HG02885 (cell line): ENCODE measurements around the gene ZNF618.

ENCODE experiments used
- ATAC-seq: cut with Tn5 transposase; IDR thresholded peaks from one replicate; pipeline ENCODE4 v1.9.1; 2021; ENCODE audit warnings: mild to moderate bottlenecking; ENCODE audit not compliant: unreplicated experiment, poor library complexity

Gene ZNF618, protein sequence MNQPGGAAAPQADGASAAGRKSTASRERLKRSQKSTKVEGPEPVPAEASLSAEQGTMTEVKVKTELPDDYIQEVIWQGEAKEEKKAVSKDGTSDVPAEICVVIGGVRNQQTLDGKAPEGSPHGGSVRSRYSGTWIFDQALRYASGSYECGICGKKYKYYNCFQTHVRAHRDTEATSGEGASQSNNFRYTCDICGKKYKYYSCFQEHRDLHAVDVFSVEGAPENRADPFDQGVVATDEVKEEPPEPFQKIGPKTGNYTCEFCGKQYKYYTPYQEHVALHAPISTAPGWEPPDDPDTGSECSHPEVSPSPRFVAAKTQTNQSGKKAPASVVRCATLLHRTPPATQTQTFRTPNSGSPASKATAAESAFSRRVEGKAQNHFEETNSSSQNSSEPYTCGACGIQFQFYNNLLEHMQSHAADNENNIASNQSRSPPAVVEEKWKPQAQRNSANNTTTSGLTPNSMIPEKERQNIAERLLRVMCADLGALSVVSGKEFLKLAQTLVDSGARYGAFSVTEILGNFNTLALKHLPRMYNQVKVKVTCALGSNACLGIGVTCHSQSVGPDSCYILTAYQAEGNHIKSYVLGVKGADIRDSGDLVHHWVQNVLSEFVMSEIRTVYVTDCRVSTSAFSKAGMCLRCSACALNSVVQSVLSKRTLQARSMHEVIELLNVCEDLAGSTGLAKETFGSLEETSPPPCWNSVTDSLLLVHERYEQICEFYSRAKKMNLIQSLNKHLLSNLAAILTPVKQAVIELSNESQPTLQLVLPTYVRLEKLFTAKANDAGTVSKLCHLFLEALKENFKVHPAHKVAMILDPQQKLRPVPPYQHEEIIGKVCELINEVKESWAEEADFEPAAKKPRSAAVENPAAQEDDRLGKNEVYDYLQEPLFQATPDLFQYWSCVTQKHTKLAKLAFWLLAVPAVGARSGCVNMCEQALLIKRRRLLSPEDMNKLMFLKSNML

DNA sequence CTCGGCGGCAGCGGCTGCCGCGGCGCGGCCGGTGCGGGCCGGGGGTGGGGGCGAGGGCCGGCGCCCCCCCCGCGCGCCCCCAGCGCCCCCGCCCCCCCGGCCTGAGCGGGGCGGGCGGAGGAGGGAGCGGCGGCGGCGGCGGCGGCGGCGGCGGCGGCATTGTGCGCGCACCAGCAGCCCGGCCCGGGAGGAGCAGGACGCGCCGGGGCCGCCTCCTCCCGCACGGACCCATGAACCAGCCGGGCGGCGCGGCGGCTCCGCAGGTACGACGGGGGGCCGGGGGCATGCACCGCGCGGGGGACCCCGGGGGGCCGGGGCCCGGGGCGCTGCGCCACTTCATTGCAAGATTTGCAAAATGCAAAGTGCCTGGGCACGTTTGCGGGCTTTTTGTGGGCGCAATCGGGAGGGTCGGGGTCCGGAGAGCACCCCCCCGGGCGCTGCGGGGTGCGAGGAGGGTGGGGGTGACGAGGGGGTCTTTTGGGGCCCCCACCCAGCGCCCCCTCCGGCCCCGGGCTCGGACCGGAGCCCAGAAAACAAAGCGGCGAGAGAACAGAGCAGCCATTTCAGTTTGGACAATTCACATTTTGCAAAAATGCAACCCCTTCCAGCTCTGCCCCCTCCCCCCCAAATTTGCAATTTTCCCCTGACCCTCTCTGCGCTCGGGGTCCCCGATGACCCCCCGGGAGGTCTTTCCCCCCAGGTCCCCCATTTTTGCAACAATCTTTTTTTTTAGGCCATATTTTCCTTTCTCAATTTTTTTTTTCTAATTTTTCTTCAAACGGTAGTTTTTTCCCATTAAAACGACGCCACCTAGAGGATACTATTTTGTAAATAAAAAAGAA is at the start of gene ZNF618:
ZNF618 (plus strand) TSS at position 159 of the 842 bp plus-strand sequence; CDS start at position 231, 72 bp downstream.
- ATAC-seq: peak; percentile 78

- no peak for ATAC-seq
Observed at GRCh38 chr9:113828221-113828620, 47.9 kb upstream of the ZNF618 start.

GRCh38 chr9:113837334-113837733 is 38.8 kb upstream of the ZNF618 start:
- ATAC-seq: no peak

- ATAC-seq: no peak
Observed at GRCh38 chr9:113842086-113842485, 34.0 kb upstream of the ZNF618 start.

- ATAC-seq: no peak
Observed at GRCh38 chr9:113844466-113844865, 31.6 kb upstream of the ZNF618 start.

- no peak for ATAC-seq
Observed at GRCh38 chr9:113851359-113851758, 24.8 kb upstream of the ZNF618 start.

DNA sequence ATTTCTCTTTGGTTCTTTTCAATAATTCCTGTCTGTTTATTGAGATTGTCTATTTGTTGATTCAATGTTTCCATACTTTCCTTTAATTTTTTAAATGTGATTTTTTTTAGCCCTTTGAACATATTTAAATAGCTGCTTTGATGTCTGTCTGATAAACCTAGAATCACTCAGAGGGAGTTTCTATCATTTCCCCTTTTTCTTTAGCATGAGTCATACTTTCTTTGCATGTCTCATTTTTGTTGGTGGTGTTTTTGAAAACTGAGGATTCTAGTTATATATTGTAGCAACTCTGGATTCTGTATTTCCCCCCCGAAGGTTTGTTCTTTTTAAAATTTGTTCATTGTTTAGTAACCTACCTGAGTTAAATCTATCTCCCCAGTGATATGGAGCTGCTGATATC is 24.2 kb upstream of the ZNF618 start:
- ATAC-seq: no peak

- ATAC-seq: no peak
Observed at GRCh38 chr9:113853333-113853732, 22.8 kb upstream of the ZNF618 start.

GRCh38 chr9:113854310-113854709 is 21.8 kb upstream of the ZNF618 start:
- no peak for ATAC-seq

GRCh38 chr9:113857875-113858274 is 18.2 kb upstream of the ZNF618 start:
- ATAC-seq: peak; percentile 78

DNA sequence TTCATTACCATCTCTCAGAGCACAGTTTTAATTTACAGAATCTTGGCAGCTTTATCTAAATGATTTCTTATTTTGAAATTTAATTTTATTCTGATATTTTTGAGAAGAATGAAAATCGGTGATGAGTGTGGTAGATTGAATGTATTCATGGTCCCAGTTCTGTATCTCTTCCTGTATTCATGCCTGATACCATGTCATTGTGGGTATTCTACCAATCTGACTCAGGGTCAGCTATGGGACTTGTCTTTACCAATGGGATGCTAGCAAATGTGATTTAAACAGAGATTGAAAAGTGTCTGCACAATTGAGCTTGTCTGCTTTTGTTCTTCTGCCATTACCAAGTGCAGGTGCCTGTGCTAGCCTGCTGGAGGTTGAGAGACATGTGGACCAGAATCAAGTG is 17.8 kb upstream of the ZNF618 start:
- ATAC-seq: no peak

GRCh38 chr9:113863345-113863744 is 12.8 kb upstream of the ZNF618 start:
- ATAC-seq: no peak

- no peak for ATAC-seq
Observed at GRCh38 chr9:113868501-113868900, 7.6 kb upstream of the ZNF618 start.

DNA sequence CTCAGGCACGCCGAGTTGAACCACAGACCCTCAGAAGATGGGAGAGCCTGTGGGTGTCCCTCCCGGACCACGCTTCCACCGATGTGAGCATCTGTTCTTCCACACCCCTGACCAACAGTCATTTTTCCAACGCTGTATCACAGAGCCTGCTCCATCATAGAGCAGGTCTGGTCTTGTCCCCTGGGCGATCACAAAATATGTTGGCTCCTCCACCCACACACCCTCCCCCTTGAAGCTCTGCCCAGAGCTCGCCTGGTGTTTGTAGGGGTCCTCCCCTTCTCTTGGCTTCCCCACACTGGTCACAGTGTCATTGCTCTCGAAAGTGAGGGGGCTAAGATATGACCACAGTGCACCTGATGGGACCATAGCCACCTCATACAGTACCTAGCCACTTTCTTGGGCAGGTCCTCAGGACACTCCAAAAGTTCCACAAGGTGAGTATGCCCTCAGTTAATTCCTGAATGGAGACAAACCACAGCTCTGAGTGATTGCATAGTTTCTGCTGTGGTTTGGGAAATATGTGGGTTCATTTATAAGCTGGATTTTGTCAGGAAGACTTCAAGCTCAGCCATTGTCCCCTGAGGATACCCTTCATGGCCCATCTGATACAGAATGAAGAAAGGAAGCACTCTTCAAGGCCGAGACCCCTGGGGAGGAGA is 3.5 kb upstream of the ZNF618 start:
- ATAC-seq: no peak

DNA sequence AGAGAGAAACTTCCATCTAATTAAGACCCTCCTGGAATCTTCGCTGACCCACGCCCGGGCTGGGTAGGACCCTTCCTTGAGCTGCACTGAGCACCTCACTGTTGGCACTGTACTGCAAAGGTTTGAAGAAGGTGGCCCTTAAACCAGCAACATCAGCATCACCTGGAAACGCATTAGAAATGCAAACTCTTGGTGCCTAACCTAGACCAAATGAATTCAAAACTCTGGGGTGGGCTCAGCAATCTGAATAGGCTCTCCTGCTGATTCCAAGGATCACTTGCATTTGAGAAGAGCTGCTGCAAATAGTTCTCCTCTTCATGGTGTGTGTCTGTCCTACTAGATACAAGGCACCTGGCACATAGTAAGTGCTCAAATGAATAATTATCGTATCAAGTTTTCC is 2.7 kb upstream of the ZNF618 start:
- ATAC-seq: no peak

- ATAC-seq: no peak
Observed at GRCh38 chr9:113873926-113874325, 2.2 kb upstream of the ZNF618 start.

DNA sequence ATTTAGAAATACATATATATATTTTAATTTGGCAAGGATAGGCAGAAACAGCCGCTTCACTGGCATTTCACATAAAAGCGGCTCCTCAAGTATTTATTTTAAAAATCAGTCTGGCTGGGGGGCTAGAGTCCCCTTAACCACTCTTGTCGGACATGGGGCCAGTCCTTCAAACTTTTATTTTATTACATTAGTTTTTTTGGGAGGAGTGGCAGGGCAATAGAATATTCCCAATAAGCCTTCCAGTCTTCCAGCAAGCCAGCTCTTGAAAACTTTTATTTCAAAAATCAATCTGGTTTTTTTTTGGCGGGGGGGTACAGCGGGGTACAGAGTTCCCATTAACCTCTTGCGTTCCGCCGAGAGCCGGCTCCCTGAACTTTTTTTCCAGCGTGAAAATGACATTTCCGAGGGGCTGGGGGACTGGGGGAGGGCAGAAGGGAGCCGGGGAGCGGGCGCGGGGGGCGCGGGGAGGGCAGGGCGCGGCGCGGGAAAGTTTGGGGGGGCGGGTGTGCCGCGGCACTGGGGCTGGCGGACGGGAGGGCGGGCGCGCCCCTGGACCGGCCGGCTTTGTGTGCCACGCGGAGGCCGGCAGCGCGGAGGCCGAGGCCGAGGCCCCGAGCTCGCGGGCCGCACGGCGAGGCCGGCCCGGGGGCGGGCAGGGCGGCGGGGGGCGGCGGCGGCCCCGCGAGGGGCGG is 504 bp upstream of the ZNF618 start:
- peak; percentile 35 for ATAC-seq

GRCh38 chr9:113876993-113877368 is 872 bp downstream of the ZNF618 start:
- ATAC-seq: no peak

DNA sequence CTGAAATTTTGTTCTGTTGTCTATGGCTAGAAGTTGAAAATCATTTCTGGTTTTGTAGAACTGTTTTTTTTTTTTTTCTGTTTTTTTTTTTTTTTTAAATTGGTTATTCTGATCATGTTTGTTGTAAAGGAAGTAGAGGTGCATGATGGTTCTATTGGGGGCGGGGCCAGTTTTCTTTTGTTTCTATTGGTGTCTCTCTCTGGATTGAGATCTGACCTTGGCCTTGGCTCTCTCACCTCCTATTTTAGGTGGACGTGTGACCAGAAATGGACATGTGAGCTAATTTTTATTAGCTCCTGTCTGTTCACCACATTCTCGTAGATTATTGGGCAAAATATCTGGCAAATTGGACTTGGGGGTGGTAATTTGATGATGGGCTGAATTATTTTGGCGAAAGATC is 3.2 kb downstream of the ZNF618 start:
- ATAC-seq: no peak
